GM18873 (cell line): ENCODE measurements around the gene ZNF562.

Experiments used
- ATAC-seq: cut with Tn5 transposase; IDR thresholded peaks from one replicate; pipeline ENCODE4 v1.9.1; 2021; ENCODE audit warnings: mild to moderate bottlenecking, moderate library complexity, moderate number of reproducible peaks; ENCODE audit not compliant: unreplicated experiment, low FRiP score

The ZNF562 gene

DNA sequence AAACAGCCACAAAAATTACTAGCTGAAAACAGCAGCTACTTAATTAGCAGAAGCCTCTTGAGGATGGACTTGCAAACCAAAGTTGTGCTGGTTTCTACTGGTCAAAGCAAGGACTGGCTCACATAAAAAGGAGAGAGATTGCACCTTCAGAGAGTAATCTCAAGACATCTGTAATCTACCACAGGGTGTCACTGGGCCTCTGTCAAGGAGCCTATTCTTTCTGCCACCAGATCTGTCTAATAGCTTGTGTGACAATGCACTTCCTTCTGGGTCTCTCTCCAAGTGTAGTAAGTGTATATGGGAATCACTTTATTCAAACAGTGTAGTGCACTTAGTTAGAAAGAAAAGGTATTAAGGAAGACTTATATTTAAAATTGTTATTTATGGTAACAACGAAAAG, 29.4 kb downstream of the ZNF562 start:
- no peak for ATAC-seq

DNA sequence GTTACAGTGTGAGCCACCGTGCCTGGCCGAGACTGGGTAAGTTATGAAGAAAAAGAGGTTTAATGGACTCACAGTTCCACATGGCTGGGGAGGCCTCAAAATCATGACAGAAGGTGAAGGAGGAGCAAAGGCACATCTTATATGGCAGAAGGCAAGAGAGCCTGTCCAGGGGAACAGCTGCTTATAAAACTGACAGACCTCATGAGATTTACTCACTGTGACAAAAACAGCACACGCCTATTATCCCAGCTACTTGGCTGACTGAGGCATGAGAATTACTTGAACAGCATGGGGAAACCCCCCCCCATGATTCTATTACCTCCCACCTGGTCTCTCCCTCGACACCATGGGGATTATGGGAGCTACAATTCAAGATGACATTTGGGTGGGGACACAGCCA, 30.4 kb downstream of the ZNF562 start:
- ATAC-seq: no peak

DNA sequence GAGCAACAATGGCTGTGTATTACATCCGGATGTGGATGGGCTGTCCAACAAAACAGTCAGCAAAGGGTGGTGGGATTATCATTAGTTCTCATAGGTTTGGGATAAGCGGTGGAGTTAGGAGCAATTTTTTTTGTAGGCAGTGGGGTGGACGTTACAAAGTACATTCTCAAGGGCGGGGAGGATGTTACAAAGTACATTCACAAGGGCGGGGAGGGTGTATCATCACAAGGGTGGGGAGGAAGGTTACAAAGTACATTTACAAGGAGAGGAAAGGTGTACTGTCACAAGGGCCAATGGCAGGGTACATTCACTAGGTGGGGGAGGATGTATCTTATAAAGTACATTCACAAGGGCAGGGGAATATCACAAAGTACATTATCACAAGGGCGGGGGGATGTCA, 33.1 kb downstream of the ZNF562 start:
- no peak for ATAC-seq

DNA sequence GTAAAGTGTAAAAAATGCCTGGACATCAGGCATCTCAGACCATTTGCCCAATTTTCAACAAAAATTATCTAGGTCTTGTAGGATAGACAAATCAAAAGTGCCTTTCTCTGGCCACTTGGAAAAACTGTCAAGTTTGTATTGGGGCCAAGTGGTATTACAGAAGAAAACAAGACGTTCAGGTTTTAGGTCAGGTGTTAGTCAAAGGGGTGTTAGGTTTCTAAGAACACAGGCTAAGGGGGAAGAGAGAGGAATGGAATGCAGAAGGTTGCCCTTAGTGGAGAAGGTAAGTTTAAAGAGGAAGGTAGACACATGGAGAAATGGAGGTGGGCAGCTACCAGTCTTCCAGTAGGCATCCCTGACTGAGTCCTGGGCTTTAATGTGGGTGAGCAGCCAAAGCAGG, 33.9 kb downstream of the ZNF562 start:
- ATAC-seq: no peak

DNA sequence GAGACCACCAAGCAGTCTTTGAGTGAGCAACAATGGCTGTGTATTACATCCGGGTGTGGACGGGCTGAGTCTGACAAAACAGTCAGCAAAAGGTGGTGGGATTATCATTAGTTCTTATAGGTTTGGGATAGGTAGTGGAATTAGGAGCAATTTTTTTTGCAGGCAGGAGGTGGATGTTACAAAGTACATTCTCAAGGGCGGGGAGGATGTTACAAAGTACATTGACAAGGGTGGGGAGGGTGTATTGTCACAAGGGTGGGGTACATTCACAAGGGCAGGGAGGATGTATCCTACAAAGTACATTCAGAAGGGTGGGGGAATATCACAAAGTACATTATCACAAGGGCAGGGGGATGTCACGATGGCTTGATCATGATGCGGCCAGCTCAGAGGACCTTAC, 38.9 kb downstream of the ZNF562 start:
- ATAC-seq: no peak

DNA sequence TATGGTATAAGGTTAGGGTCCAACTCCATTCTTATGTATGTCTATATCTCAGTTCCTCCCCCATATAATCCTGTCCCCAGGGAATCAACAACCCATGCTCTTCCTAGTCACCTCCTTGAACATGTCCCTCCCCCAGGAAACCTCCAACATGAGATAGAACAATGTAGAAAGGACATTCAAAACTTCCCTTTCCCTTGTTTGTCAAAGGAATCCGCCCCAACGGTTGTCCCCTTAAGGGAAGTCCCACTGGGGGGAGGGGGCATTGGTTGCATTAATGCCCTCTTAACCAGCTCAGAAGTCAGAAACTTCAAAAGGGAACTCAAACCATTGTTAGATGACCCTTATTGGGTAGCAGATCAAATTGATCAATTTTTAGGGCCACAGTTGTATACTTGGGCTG, 47.0 kb downstream of the ZNF562 start:
- ATAC-seq: no peak

DNA sequence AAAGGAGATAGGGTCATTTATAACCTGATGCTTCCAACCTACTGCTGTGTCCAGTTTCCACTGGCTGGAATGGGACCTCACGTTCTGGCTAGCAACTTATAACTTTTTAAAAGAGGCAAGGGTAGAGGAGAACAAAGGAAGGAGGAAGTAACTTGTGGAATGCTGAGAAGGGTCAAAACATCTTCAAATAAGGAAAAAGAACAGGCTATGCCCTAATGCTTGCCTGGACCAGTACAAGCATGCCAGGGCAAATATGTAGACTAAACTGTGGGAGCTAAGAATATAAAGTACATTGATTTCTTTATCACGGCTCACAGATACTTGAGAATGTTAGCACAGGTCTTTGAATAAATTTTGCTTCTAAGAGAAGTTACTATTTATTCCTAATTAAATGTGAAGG, 52.4 kb downstream of the ZNF562 start:
- no peak for ATAC-seq

DNA sequence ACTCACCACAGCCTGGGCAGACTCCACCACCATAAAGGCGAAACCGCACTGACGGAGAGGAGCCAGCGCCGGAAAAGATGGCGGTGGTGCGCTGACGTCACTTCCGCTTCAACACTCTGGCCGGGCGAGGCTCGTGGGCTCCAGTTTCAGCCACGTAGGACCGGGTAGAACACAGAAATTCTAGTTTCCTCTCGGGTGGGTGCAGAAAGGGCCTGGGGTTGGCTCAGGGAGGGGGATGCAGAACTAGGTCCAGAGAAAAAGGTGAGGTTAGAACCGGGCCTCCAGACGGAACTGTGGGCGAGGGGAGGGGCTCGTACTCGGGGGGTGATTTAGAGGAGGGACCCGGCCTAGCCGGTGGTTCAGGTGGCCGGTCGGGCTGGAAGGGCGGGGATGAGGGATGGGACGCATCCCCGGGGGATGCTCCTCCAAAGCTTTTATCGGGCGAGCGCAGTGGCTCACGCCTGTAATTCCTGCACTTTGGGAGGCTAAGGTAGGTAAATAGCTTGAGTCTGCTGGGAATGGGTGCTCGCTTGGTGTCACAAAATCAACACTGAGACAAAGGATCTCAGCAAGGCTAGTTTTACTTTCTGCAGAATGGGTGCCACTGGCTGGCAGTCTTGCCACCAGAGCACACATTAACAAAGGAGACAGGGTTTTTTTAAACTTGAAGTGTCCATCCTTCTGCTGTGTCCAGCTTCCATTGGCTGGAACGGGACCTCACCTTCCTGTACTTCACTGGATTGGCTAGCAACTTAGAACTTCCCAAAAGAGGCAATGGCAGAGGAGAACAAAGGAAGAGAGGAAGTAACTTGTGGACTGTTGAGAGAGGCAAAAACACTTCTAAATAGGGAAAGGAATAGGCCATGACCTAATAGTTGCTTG, 53.5 kb downstream of the ZNF562 start, which contains the start of gene ZNF561:
Gene ZNF561 (minus strand): TSS at position 77 of the 882 bp plus-strand sequence. CDS start 1,776 bp downstream, outside the sequence.
- ATAC-seq: peak; percentile 58

DNA sequence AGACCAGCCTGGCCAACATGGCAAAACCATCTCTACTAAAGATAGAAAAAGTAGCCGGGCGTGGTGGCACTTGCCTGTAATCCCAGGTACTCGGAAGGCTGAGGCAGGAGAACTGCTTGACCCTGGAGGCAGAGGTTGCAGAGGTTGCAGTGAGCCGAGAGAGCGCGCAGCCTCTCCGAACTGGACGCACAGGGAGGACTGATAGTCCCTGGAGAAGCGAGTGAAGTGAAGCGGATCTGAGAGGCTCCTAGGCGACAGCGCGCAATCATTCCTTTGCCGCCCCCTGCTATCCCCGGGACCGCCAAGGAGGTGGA, 54.1 kb downstream of the ZNF562 start:
- ATAC-seq: no peak

DNA sequence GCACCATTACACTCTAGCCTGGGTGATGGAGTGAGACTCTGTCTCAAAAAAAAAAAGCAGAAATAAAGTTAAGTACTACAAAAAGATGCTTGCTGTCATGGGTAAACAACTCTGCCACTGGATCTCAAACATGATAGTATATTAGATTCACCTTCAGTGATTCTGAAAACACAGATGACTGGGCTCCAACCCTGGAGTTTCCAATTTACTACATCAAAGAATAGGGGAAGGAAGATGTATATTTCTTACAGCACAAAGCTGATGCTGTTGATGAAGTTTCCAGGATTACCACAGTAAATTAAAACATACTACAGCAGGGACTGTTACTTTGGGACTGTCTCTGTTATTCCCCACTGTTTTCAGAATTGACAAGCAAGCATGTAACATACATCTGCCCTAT, 59.1 kb downstream of the ZNF562 start:
- no peak for ATAC-seq

DNA sequence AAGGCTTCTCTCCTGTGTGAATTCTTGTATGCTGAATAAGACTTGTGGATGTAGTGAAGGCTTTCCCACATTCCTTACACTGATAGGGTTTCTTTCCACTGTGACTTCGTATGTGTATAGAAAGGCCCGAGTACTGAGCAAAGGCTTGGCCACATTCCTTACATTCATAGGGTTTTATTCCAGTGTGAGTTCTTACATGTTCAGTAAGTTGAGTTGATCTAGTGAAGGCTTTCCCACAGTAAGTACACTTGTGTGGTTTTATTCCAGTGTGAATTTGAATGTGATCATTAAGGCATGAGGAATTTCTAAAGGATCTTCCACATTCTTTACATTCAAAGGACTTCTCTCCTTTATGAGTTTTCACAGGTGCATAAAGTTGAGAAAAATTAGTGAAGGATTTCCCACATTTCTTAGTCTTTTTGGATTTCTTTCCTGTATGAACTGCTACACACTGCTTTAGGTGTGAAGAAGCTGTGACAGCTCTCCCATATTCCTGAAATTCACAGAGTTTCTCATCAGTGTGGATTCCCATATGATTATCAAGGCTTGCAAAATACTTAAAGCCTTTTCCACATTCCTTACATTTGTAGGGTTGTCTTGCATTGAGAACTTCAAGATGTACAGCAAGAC, 64.3 kb downstream of the ZNF562 start:
- no peak for ATAC-seq

DNA sequence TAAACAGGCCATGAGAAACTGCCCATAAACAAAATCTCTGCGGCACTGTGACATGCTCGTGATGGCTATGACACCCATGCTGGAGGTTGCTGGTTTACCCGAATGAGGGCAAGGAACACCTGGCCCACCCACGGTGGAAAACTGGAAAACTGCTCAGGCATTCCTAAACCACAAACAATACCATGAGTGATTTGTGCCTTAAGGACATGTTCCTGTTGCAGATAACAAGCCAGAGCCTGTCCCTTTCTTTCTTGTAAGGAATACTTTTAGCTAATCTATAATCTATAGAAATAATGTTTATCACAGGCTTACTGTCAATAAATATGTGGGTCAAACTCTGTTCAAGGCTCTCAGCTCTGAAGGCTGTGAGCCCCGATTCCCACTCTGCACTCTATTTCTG, 66.0 kb downstream of the ZNF562 start:
- ATAC-seq: no peak

DNA sequence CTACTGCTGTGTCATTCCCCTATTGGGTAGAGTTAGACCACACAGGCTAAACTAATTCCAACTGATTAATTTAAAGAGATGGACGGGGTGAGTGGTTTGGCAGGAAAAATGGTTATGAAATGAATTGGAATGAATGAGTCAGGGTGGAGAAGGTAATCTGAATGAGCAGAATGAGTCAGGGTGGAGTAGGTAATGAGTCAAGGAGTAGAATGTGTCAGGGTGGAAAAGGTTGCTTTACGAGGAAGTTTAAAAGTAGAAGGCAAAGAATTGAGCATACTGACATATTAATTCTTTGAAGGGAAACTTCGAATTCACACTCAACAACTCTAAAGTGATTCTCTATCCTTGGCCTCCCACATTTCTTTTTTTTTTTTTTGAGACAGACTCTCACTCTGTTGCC, 77.9 kb downstream of the ZNF562 start:
- ATAC-seq: no peak
